Activated CD4-positive, alpha-beta T cell treated with anti-CD3 and anti-CD28 coated beads, Interleukin-2, amount 10 ng/mL, durations not matched to agents 24 days and 14 days (primary cell): ENCODE data around the gene MBLAC1. TPM values are rescaled to one million over a fixed set of nuclear protein-coding genes. Genes with fewer than 3 reads are reported as not detected.
"Not testable (repeated sequence)": the region's sequence is repeated elsewhere in the genome, so short reads cannot be mapped to it uniquely, and the experiment has no call there.

Experiments
- DNase-seq: peaks from one replicate; pipeline ENCODE4 v3.0.0; 2022
- H3K27ac Mint-ChIP-seq: one replicate; pipeline ENCODE4 v1.8.0; 2022; ENCODE audit warnings: mild to moderate bottlenecking, mixed read lengths
- H3K27me3 Mint-ChIP-seq: one replicate; pipeline ENCODE4 v1.8.0; 2022; ENCODE audit warnings: mixed read lengths
- H3K36me3 Mint-ChIP-seq: one replicate; pipeline ENCODE4 v1.8.0; 2022; ENCODE audit warnings: low read depth, mild to moderate bottlenecking, mixed read lengths
- H3K4me1 Mint-ChIP-seq: one replicate; pipeline ENCODE4 v1.8.0; 2021; ENCODE audit warnings: mixed read lengths
- H3K4me3 Mint-ChIP-seq: one replicate; pipeline ENCODE4 v1.8.0; 2022; ENCODE audit warnings: mild to moderate bottlenecking, moderate library complexity, mixed read lengths
- H3K9me3 Mint-ChIP-seq: one replicate; pipeline ENCODE4 v1.8.0; 2021; ENCODE audit warnings: mixed read lengths
- intact Hi-C: fragments of 100-400 bp; cut with micrococcal nuclease; formaldehyde crosslinking; loops from one replicate; pipeline ENCODE4 v1.15.1; 2023
- total RNA-seq: library from RNA; stranded (reverse); gene quantifications from 2 replicates; pipeline ENCODE4 v1.2.3, GENCODE V29; 2022

MBLAC1 gene
- total RNA-seq, 1 donor from 2014 or later = 3.5 TPM

DNA sequence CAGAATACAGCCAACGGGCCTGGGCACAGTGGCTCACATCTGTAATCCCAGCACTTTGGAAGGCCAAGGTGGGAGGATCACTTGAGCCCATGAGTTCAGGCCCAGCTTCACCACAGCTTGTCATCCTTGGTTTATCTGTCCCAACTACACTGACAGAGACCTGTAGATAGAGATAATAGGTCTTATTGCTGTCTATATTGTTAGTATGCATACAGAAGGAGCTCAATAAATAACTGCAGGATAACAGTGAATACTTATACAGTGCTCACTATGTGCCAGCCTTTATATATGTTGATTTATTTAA, 6.1 kb upstream of the MBLAC1 start:
- H3K27ac Mint-ChIP-seq = peak overlapping the region; percentile 96
- intact Hi-C loops = loop anchor here (10.0 kb wide), 2 partner anchors 424 to 464 kb away; partner anchors contain the start of genes FBXO24 and LRCH4
- no peak for DNase-seq
- H3K9me3 Mint-ChIP-seq = no peaks in the 10 kb centered on the region
- H3K36me3 Mint-ChIP-seq = peaks cover 21% of the 10 kb centered on the region
- H3K27me3 Mint-ChIP-seq = no peaks in the 10 kb centered on the region
- H3K4me3 Mint-ChIP-seq = peak overlapping the region; percentile 84
- H3K4me1 Mint-ChIP-seq = peaks cover 25% of the 10 kb centered on the region

DNA sequence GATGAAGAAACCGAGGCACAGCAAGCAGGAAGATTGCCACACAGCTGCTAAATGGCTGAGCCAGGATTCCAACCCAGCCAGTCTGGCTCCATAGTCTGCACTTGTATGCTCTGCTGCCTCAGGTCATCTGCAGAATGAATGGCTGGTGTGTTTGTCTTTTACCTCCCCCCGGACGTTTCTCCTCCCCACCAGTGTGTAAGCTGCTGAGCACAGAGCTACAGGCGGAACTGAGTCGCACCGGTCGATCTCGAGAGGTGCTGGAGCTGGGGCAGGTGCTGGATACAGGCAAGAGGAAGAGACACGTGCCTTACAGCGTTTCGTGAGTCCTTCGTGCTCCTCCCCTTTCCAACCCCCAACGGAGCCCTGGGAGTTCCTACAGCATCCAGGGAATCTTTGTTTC, 4.7 kb upstream of the MBLAC1 start:
- Mint-ChIP-seq H3K36me3 (peaks cover 18% of the 10 kb centered on the region), H3K27me3 (no peaks in the 10 kb centered on the region), H3K27ac (no peak overlapping the region), H3K4me1 (peaks cover 28% of the 10 kb centered on the region), H3K4me3 (no peak overlapping the region), H3K9me3 (no peaks in the 10 kb centered on the region)
- intact Hi-C loops = loop anchor here (10.0 kb wide), 2 partner anchors 423 to 463 kb away; partner anchors contain the start of genes FBXO24 and LRCH4
- DNase-seq = no peak

DNA sequence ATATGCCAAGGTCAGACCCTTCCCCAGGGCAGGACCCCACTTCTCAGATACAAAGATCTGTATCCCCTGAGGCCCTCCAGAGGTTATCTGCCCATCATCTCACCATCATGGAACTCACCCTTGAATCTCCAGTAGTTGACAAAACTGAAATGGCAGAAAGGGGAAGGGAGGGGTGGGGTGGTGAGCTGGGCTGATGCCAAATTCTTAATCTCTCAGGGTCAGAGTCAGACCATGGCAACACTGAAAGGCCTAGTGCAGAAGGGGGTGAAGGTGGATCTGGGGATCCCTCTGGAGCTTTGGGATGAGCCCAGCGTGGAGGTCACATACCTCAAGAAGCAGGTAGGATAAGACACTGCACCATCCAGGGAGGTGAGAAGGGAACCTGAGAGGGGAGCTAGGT, 4.2 kb upstream of the MBLAC1 start:
- intact Hi-C loops = loop anchor here (10.0 kb wide), 2 partner anchors 422 to 462 kb away; partner anchors contain the start of genes FBXO24 and LRCH4
- DNase-seq = no peak
- no peak overlapping the region for H3K27ac Mint-ChIP-seq

DNA sequence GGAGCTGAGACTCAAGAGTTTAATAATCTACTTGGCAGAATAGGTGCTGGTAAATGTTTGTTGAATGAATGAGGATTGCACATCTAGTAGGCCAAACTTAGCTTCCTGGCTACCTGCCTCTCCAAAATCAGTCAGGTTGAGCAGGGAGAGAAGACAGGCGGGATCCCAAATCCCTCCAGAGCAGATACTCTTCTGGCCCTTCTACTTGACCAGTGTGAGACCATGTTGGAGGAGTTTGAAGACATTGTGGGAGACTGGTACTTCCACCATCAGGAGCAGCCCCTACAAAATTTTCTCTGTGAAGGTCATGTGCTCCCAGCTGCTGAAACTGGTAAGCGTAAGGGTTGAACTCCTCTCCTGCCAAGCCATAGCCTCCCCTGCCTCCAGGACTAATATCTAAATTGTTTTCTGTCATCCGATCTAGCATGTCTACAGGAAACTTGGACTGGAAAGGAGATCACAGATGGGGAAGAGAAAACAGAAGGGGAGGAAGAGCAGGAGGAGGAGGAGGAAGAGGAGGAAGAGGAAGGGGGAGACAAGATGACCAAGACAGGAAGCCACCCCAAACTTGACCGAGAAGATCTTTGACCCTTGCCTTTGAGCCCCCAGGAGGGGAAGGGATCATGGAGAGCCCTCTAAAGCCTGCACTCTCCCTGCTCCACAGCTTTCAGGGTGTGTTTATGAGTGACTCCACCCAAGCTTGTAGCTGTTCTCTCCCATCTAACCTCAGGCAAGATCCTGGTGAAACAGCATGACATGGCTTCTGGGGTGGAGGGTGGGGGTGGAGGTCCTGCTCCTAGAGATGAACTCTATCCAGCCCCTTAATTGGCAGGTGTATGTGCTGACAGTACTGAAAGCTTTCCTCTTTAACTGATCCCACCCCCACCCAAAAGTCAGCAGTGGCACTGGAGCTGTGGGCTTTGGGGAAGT, 2.2 kb upstream of the MBLAC1 start:
- peaks cover 14% of the 10 kb centered on the region for H3K36me3 Mint-ChIP-seq
- DNase-seq = no peak
- no peaks in the 10 kb centered on the region for H3K9me3 Mint-ChIP-seq
- no peaks in the 10 kb centered on the region for H3K27me3 Mint-ChIP-seq
- H3K4me3 Mint-ChIP-seq = peak overlapping the region; percentile 99
- peaks cover 27% of the 10 kb centered on the region for H3K4me1 Mint-ChIP-seq
- intact Hi-C loops = loop anchor here (5.0 to 10.0 kb wide), 5 partner anchors 98 to 460 kb away; partner anchors contain the start of genes FBXO24, LRCH4 and ZKSCAN1
- H3K27ac Mint-ChIP-seq = peak overlapping the region; percentile 42

More for the DNA sequence above, 4.2 kb upstream of the MBLAC1 start:
- Mint-ChIP-seq H3K4me3 (no peak overlapping the region), H3K36me3 (peaks cover 18% of the 10 kb centered on the region), H3K9me3 (no peaks in the 10 kb centered on the region), H3K4me1 (peaks cover 28% of the 10 kb centered on the region), H3K27me3 (no peaks in the 10 kb centered on the region)

DNA sequence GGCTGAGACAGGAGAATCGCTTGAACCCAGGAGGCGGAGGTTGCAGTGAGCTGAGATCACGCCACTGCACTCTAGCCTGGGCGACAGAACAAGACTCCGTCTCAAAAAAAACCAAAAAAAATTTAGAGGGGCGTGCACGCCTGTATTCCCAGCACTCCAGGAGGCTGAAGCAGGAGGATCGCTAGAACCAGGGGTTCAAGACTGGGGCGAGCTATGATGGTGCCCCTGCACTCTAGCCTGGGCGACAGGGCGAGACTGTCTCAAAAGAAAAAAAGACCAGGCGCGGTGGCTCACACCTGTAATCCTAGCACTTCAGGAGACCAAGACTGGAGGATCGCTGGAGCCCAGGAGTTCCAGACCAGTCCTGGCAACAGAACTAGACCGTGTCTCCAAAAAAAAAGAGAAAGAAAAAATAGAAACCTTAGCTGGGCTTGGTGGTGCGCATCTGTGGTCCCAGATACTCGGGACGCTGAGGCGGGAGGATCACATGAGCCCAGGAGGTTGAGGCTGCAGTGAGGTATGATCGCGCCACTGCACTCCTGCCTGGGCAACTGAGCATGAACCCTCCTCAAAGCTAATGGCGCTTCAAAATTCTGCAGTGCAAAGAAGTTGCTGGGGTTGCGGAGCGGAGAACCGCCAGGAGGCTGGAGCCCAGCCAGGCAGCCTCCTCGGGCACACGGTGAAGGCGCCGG, 382 bp upstream of the MBLAC1 start:
- Mint-ChIP-seq H3K4me1 (peaks cover 24% of the 10 kb centered on the region), H3K27ac (peak overlapping the region; percentile 100), H3K4me3 (peak overlapping the region; percentile 99), H3K27me3 (no peaks in the 10 kb centered on the region), H3K9me3 (no peaks in the 10 kb centered on the region), H3K36me3 (peaks cover 14% of the 10 kb centered on the region)
- DNase-seq = no peak
- intact Hi-C loops = loop anchor here (2.0 to 10.0 kb wide), 7 partner anchors 38 to 458 kb away; partner anchors contain the start of genes COPS6, FBXO24, LRCH4 and MEPCE

DNA sequence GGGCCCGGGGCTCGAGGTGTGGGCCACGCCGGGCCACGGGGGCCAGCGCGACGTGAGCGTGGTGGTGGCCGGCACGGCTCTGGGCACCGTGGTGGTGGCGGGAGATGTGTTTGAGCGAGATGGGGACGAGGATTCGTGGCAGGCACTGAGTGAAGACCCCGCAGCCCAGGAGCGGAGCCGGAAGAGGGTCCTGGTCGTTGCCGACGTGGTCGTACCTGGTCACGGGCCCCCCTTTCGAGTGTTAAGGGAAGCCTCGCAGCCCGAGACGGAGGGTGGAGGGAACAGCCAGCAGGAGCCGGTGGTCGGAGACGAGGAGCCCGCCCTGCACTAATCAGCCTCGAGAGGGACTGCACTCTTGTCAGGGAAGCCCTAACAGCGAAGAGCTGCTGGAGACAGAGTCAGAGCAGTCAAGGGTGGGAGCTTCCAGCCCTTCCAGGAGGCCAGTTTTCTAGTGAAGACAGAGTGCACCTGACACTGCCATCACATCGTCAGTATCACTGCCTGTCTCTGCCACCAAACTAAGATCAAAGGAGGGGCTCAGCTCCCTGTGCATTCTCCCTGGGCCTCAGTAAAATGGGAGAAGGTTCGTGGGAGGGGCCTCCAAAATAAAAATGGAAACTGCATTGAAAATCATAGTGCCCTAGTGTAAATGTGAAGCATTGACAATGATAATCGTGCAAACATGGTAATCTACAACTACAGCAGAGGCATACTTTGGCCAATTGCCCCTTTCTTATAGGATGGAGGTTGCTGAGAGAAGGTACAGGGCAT, 1.3 kb downstream of the MBLAC1 start:
- Mint-ChIP-seq H3K27ac (peak overlapping the region; percentile 73), H3K4me3 (peak overlapping the region; percentile 99), H3K4me1 (peaks cover 28% of the 10 kb centered on the region), H3K27me3 (no peaks in the 10 kb centered on the region), H3K9me3 (no peaks in the 10 kb centered on the region), H3K36me3 (peaks cover 8% of the 10 kb centered on the region)
- DNase-seq = peak; percentile 78
- intact Hi-C loops = loop anchor here (1.0 to 10.0 kb wide), 9 partner anchors 9 to 457 kb away; partner anchors contain the start of genes AP4M1, CNPY4, COPS6 and FBXO24

DNA sequence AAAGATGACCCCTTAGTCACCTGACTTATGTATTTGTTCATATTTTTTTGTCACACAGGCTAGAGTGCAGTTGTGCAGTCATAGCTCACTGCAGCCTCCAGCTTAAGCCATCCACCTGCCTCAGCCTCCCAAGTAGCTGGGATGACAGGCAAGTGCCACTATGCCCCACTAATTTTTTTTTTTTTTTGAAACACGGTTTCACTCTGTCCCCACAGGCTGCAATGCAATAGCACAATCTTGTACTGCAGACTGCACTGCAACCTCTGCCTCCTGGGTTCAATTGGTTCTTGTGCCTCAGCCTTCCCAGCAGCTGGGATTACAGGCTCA, 1.8 kb downstream of the MBLAC1 start:
- H3K27me3 Mint-ChIP-seq = no peaks in the 10 kb centered on the region

DNA sequence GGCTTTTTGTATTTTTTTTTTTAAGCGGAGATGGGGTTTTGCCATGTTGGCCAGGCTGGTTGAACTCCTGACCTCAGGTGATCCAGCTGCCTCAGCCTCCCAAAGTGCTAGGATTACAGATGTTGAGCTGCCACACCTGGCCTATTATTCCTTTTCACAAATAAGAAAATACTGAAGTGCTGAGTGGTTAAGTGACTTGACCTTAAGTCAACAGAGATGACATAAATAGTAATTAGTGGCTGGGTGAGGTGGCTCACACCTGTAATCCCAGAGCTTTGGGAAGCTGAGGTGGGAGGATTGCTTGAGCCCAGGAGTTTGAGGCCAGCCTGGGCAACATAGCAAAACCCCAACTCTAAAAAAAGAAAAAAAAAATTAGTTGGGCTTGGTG, 3.4 kb downstream of the MBLAC1 start:
- not testable (repeated sequence) for H3K27me3 Mint-ChIP-seq, H3K36me3 Mint-ChIP-seq, DNase-seq, H3K4me3 Mint-ChIP-seq, H3K27ac Mint-ChIP-seq, H3K9me3 Mint-ChIP-seq
- intact Hi-C loops = loop anchor here (1.0 kb wide), 1 partner anchor 136 kb away; no protein-coding TSS in a partner anchor
- peaks cover 22% of the 10 kb centered on the region for H3K4me1 Mint-ChIP-seq

More for the DNA sequence above, 1.8 kb downstream of the MBLAC1 start:
- no peak for DNase-seq
- intact Hi-C loops = loop anchor here (5.0 to 10.0 kb wide), 5 partner anchors 94 to 456 kb away; partner anchors contain the start of genes FBXO24, LRCH4 and ZKSCAN1
- peaks cover 28% of the 10 kb centered on the region for H3K4me1 Mint-ChIP-seq
- H3K36me3 Mint-ChIP-seq = peaks cover 6% of the 10 kb centered on the region
- no peaks in the 10 kb centered on the region for H3K9me3 Mint-ChIP-seq
- peak overlapping the region; percentile 73 for H3K27ac Mint-ChIP-seq
- peak overlapping the region; percentile 99 for H3K4me3 Mint-ChIP-seq

DNA sequence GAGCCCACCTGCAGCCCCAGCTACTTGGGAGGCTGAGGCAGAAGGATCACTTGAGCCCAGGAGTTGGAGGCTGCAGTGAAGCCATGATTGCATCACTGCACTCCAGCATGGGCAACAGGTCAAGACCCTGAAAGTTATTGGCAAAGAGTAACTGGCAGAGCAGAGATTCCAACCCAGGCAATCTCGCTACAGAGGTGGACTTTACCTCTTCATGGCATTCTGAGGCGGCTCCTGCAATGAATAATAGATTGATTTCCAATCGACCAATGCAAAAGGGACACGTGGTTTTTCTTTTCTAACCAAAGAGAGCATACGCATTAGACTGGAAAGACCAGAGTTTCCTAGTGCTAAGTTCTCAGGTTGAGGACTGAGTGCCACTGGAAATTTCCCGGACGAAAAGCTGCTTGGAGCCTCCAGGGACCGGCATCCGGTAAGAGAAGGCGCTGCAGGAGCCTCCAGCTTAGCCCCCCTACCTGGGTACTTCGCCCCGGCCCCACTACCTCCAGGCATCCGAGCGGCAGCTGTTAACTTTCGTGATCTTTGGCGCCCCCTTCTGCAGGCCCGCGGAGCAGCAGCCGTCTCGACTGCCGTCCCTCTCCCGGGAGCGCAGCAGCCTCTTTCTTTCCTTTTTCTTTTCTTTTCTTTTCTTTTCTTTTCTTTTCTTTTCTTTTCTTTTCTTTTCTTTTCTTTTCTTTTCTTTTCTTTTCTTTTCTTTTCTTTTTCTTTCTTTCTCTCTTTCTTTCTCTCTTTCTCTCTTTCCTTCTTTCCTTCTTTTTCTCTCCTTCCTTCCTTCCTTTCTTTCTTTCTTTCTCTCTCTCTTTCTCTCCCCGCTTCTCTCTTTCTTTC, 4.1 kb downstream of the MBLAC1 start:
- peaks cover 19% of the 10 kb centered on the region for H3K4me1 Mint-ChIP-seq
- no peaks in the 10 kb centered on the region for H3K27me3 Mint-ChIP-seq
- H3K4me3 Mint-ChIP-seq = peak overlapping the region; percentile 63
- DNase-seq = peak; percentile 96
- H3K27ac Mint-ChIP-seq = no peak overlapping the region
- H3K9me3 Mint-ChIP-seq = no peaks in the 10 kb centered on the region
- intact Hi-C loops = loop anchor here (1.0 kb wide), 2 partner anchors 137 to 213 kb away; no protein-coding TSS in a partner anchor
- H3K36me3 Mint-ChIP-seq = no peaks in the 10 kb centered on the region

DNA sequence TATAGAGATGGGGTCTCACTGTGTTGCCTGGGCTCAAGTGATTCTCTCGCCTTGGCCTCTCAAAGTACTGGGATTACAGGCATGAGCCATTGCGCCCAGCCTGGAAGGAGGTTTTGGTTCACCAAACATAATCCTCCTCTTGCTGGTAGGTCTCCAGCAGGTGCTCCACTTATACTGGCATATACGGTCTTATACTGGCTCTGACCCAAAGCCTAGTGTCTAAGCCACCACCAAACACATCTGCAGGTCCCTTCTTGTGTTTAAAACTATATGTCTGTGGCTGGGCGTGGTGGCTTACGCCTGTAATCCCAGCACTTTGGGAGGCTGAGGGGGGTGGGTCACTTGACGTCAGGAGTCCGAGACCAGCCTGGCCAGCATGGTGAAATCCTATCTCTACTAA, 5.4 kb downstream of the MBLAC1 start:
- peaks cover 16% of the 10 kb centered on the region for H3K4me1 Mint-ChIP-seq

DNA sequence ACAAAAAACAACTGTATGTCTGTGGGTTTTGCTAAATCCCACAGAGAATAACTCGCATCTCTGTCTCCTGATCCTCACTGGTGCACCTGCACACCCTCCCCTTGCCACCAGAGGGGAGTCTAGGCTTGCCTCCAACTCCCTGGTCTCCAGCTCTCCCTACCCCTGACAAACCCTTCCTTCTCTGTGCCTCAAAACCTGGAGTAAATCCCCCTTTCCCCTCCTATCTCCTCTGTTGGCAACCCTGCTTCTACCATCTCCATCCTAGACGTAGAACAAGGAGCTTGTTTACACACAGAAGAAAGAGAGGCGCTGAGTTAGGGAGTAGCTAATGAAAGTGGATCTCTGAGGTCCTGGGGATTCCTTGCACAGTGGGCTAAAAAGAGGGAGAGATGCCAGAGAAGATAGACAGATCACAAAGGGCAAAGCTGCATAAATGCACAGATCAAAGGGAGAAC, 6.0 kb downstream of the MBLAC1 start:
- no peaks in the 10 kb centered on the region for H3K27me3 Mint-ChIP-seq
- H3K36me3 Mint-ChIP-seq = no peaks in the 10 kb centered on the region
- H3K4me1 Mint-ChIP-seq = peaks cover 18% of the 10 kb centered on the region
- intact Hi-C loops = no loop called here
- DNase-seq = peak; percentile 91
- H3K27ac Mint-ChIP-seq = no peak overlapping the region
- H3K4me3 Mint-ChIP-seq = no peak overlapping the region
- H3K9me3 Mint-ChIP-seq = no peaks in the 10 kb centered on the region

More for the DNA sequence above, 5.4 kb downstream of the MBLAC1 start:
- DNase-seq = no peak
- Mint-ChIP-seq H3K36me3 (no peaks in the 10 kb centered on the region), H3K27me3 (no peaks in the 10 kb centered on the region), H3K4me3 (no peak overlapping the region), H3K9me3 (no peaks in the 10 kb centered on the region), H3K27ac (no peak overlapping the region)
- intact Hi-C loops = no loop called here

DNA sequence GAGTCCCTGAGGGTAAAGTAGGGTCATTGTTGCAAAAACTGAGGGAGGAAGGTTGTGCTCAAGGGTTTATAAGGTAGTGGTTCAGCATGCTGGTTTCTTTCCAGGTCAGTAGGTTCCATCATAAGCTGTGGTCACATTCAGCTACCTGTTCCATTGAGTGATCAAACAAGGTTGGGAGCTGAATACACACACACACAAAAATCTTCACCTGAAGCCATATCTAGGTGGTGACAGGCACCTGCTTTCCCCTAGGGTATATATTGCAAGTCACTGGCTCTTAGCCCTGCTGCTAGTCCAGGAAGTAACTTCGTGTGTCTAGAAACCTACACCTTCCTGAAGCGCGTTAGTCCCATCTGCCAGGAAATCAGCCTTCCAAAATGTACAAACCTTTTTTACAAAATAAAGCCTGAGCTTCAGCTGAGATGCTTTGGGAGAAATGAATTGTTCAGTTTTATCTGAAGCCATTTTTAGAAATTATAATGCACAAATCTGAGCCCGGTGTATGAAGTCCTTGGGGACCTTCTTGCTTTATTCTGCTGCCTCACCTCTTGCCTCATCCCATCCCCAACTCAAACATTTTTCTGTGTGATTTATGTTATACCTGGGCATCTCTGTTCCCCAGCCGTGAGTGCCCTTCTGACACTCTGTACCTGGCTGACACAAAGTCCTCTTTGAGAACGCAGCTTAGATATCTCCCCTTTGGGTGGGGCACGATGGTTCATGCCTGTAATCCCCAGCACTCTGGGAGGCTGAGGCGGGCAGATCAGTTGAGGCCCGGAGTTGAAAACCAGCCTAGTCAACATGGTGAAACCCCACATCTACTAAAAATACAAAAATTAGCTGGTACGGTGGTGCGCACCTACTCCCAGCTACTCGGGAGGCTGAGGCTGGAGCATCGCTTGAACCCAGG, 11.3 kb downstream of the MBLAC1 start:
- intact Hi-C loops = no loop called here
- DNase-seq = peak; percentile 69
- Mint-ChIP-seq H3K9me3 (no peaks in the 10 kb centered on the region), H3K36me3 (no peaks in the 10 kb centered on the region), H3K4me1 (peaks cover 17% of the 10 kb centered on the region), H3K4me3 (no peak overlapping the region), H3K27me3 (no peaks in the 10 kb centered on the region), H3K27ac (peak overlapping the region; percentile 52)
